CD4-positive, alpha-beta T cell (primary cell): ENCODE data around the gene AURKAIP1. TPM values are rescaled to one million over a fixed set of nuclear protein-coding genes. Genes with fewer than 3 reads are reported as not detected.

Experiments
- ATAC-seq: fragments of 200-7000 bp; cut with Tn5 transposase; one replicate; pipeline ENCODE4 v1.10.0; 2022; ENCODE audit warnings: mild to moderate bottlenecking; ENCODE audit not compliant: poor library complexity
- CTCF ChIA-PET: fragments of 350-600 bp; sonication (Branson Sonifier 250); formaldehyde crosslinking; loops from one replicate; lab custom pipeline; 2021; ENCODE audit warnings: antibody characterized with exemption, inconsistent platforms; lab: Charles Lee
- POLR2A ChIA-PET: fragments of 350-600 bp; sonication (Branson Sonifier 250); formaldehyde crosslinking; loops from one replicate; lab custom pipeline; 2021; ENCODE audit warnings: antibody characterized with exemption, inconsistent platforms; lab: Charles Lee
- DNase-seq, 14 experiments: peaks; one replicate each; pipeline ENCODE4 v3.0.0-alpha.2; 2013 to 2020; ENCODE audit warnings: mixed read lengths in 2 of 14
- H3K27ac ChIP-seq, 2 donors: one replicate each; pipeline versions ENCODE4 v1.5.1 to v1.7.0; 2013; ENCODE audit warnings: low read length in 2 of 2, low read depth in 1 of 2, mild to moderate bottlenecking in 1 of 2
- H3K27me3 ChIP-seq, 2 experiments: 1 replicate in 1 of 2; 2 replicates in 1 of 2; pipeline versions ENCODE4 v1.6.1 to v1.7.0; 2013; ENCODE audit warnings: low read length in 2 of 2, control low read depth in 1 of 2, mild to moderate bottlenecking in 1 of 2, moderate library complexity in 1 of 2; ENCODE audit not compliant: insufficient read depth in 2 of 2, control insufficient read depth in 1 of 2
- H3K36me3 ChIP-seq: one replicate; pipeline ENCODE4 v1.6.1; 2013; ENCODE audit warnings: low read length, control low read depth; ENCODE audit not compliant: insufficient read depth
- H3K4me1 ChIP-seq: one replicate; pipeline ENCODE4 v1.6.1; 2013; ENCODE audit warnings: low read length, control low read depth; ENCODE audit not compliant: insufficient read depth
- H3K4me3 ChIP-seq: one replicate; pipeline ENCODE4 v1.5.1; 2013; ENCODE audit warnings: mild to moderate bottlenecking, low read length, moderate library complexity
- H3K9me3 ChIP-seq, 2 experiments: 1 replicate in 1 of 2; 2 replicates in 1 of 2; pipeline versions ENCODE4 v1.6.1 to v1.7.0; 2013; ENCODE audit warnings: low read length in 2 of 2, mild to moderate bottlenecking in 2 of 2, control low read depth in 1 of 2, moderate library complexity in 1 of 2; ENCODE audit not compliant: control insufficient read depth in 1 of 2, insufficient read depth in 1 of 2
- H3K27ac Mint-ChIP-seq: one replicate; pipeline ENCODE4 v1.8.0; 2020; ENCODE audit warnings: mixed read lengths
- H3K27me3 Mint-ChIP-seq: one replicate; pipeline ENCODE4 v1.8.0; 2021; ENCODE audit warnings: mixed read lengths
- H3K36me3 Mint-ChIP-seq: one replicate; pipeline ENCODE4 v1.8.0; 2021; ENCODE audit warnings: low read depth, mixed read lengths
- H3K4me1 Mint-ChIP-seq: one replicate; pipeline ENCODE4 v1.8.0; 2021; ENCODE audit warnings: low read depth, mixed read lengths
- H3K4me3 Mint-ChIP-seq: one replicate; pipeline ENCODE4 v1.8.0; 2020; ENCODE audit warnings: mild to moderate bottlenecking, mixed read lengths
- H3K9me3 Mint-ChIP-seq: one replicate; pipeline ENCODE4 v1.8.0; 2020; ENCODE audit warnings: mixed read lengths
- CTCF ChIP-seq: fragments of 200-600 bp; IDR thresholded peaks from one replicate; pipeline ENCODE4 v1.8.0; 2022; ENCODE audit warnings: antibody characterized with exemption, mild to moderate bottlenecking
- intact Hi-C, 2 experiments: fragments of 100-400 bp; cut with DNase I in 1 of 2; cut with micrococcal nuclease in 1 of 2; formaldehyde crosslinking; loops; one replicate each; pipeline versions ENCODE4 v1.15.1 to v1.9.0; 2023 to 2025; cut with DNase I, micrococcal nuclease
- total RNA-seq, 174 experiments: library from RNA in 2 of 174; stranded (reverse) in 2 of 174; gene quantifications; one replicate each; pipeline ENCODE4 v1.2.3 and lab custom pipeline; 2021 to 2026

The AURKAIP1 gene
- total RNA-seq, 2 experiments from 2014 or later: 59.2 to 64.6 TPM

- Histone ChIP-seq H3K9me3 (peaks cover 0 to 6% of the 10 kb centered on the region in 2 experiments), H3K27me3 (no peaks in the 10 kb centered on the region), H3K36me3 (no peaks in the 10 kb centered on the region), H3K4me3 (no peak overlapping the region), H3K4me1 (peaks cover 20% of the 10 kb centered on the region), H3K27ac (no peak overlapping the region)
- no peak overlapping the region for H3K27ac Mint-ChIP-seq
- ChIA-PET CTCF (no interaction called here), POLR2A (no interaction called here)
- DNase-seq: no peak
- no peaks in the 10 kb centered on the region for H3K27me3 Mint-ChIP-seq
- peaks cover 24% of the 10 kb centered on the region for H3K4me1 Mint-ChIP-seq
- no peaks in the 10 kb centered on the region for H3K36me3 Mint-ChIP-seq
- no peak overlapping the region for H3K4me3 Mint-ChIP-seq
- no peaks in the 10 kb centered on the region for H3K9me3 Mint-ChIP-seq
- ATAC-seq: no peak
- no peak for TF ChIP-seq CTCF
- intact Hi-C loops: no loop called here
Measured at GRCh38 chr1:1367315-1367714, 7.7 kb downstream of the AURKAIP1 start.

GRCh38 chr1:1366699-1367066 is 8.3 kb downstream of the AURKAIP1 start:
- CTCF ChIA-PET: no interaction called here
- no peaks in the 10 kb centered on the region for H3K27me3 ChIP-seq
- no peaks in the 10 kb centered on the region for H3K36me3 ChIP-seq
- DNase-seq: no peak
- Mint-ChIP-seq H3K9me3 (no peaks in the 10 kb centered on the region), H3K4me1 (peaks cover 20% of the 10 kb centered on the region), H3K36me3 (no peaks in the 10 kb centered on the region), H3K4me3 (no peak overlapping the region), H3K27ac (no peak overlapping the region), H3K27me3 (no peaks in the 10 kb centered on the region)
- no peak for ATAC-seq
- POLR2A ChIA-PET: no interaction called here
- peaks cover 0 to 6% of the 10 kb centered on the region in 2 experiments for H3K9me3 ChIP-seq
- TF ChIP-seq CTCF: no peak
- intact Hi-C loops: no loop called here
- no peak overlapping the region for H3K4me3 ChIP-seq
- no peak overlapping the region for H3K27ac ChIP-seq
- peaks cover 13% of the 10 kb centered on the region for H3K4me1 ChIP-seq

- CTCF ChIA-PET: no interaction called here
- no peak overlapping the region for H3K27ac Mint-ChIP-seq
Measured at GRCh38 chr1:1365875-1366698, 8.9 kb downstream of the AURKAIP1 start.

More at GRCh38 chr1:1365875-1366698, 8.9 kb downstream of the AURKAIP1 start:
- ATAC-seq: no peak
- no peak overlapping the region for H3K4me3 ChIP-seq
- no peak for DNase-seq
- H3K27ac ChIP-seq: no peak overlapping the region
- POLR2A ChIA-PET: interaction anchor here (0.9 kb wide), 1 partner anchor 12 kb away, joined by 3 read pairs; no protein-coding TSS in a partner anchor
- peaks cover 0 to 6% of the 10 kb centered on the region in 2 experiments for H3K9me3 ChIP-seq
- H3K27me3 ChIP-seq: no peaks in the 10 kb centered on the region
- Mint-ChIP-seq H3K9me3 (no peaks in the 10 kb centered on the region), H3K4me1 (peaks cover 14% of the 10 kb centered on the region), H3K36me3 (no peaks in the 10 kb centered on the region), H3K4me3 (no peak overlapping the region), H3K27me3 (peaks cover 1% of the 10 kb centered on the region)
- H3K4me1 ChIP-seq: peaks cover 7% of the 10 kb centered on the region
- TF ChIP-seq CTCF: no peak
- H3K36me3 ChIP-seq: no peaks in the 10 kb centered on the region
- intact Hi-C loops: no loop called here
